ENCODE measurements around the gene CMTM3. TPM values are rescaled to one million over a fixed set of nuclear protein-coding genes. Genes with fewer than 3 reads are reported as not detected.

The CMTM3 gene
- total RNA-seq, 6 donors from 2014 or later: 4.2 to 52.1 (median 23.6) TPM

GRCh38 chr16:66635406-66635805 is 30.9 kb downstream of the CMTM3 start:
- TF ChIP-seq CTCF (IDR thresholded peaks at IDR 0.05) (no peak), POLR2AphosphoS5 (IDR thresholded peaks at IDR 0.05) (no peak), POLR2A (IDR thresholded peaks at IDR 0.05) (no peak), EP300 (IDR thresholded peaks at IDR 0.05) (no peak)
- no peak overlapping the region for H3K4me3 ChIP-seq
- WGBS, 2 donors: 82 to 88% methylated on average over 3 to 6 of the region's 6 CpGs
- no peaks in the 10 kb centered on the region for H3K27me3 ChIP-seq
- no peaks in the 10 kb centered on the region for H3K4me1 ChIP-seq
- ATAC-seq (ENCODE audit: low FRiP score in 2 of 2) (no peak), DNase-seq (no peak)
- peaks cover 0 to 8% (median 3%) of the 10 kb centered on the region in 4 donors for H3K36me3 ChIP-seq
- no peaks in the 10 kb centered on the region for H3K9me3 ChIP-seq
- no peak overlapping the region for H3K27ac ChIP-seq

GRCh38 chr16:66636199-66636598 is 31.7 kb downstream of the CMTM3 start:
- no peak overlapping the region for H3K27ac ChIP-seq
- WGBS, 2 donors: 80 to 82% methylated on average over 5 of the region's 5 CpGs
- no peak for DNase-seq

GRCh38 chr16:66637806-66638205 is 33.3 kb downstream of the CMTM3 start:
- Histone ChIP-seq H3K27ac (no peak overlapping the region), H3K4me3 (no peak overlapping the region), H3K9me3 (no peaks in the 10 kb centered on the region), H3K27me3 (no peaks in the 10 kb centered on the region), H3K36me3 (peaks cover 0 to 8% (median 3%) of the 10 kb centered on the region in 4 donors), H3K4me1 (no peaks in the 10 kb centered on the region)
- no peak for TF ChIP-seq POLR2A (IDR thresholded peaks at IDR 0.05)
- no peak for TF ChIP-seq CTCF (IDR thresholded peaks at IDR 0.05)
- TF ChIP-seq EP300 (IDR thresholded peaks at IDR 0.05): no peak
- TF ChIP-seq POLR2AphosphoS5 (IDR thresholded peaks at IDR 0.05): no peak
- 81 to 89% methylated on average over 3 of the region's 3 CpGs for WGBS, 2 donors
- DNase-seq (no peak), ATAC-seq (ENCODE audit: low FRiP score in 2 of 2) (no peak)

More at GRCh38 chr16:66636199-66636598, 31.7 kb downstream of the CMTM3 start:
- no peak for ATAC-seq (ENCODE audit: low FRiP score in 2 of 2)
- no peaks in the 10 kb centered on the region for H3K27me3 ChIP-seq
- H3K4me3 ChIP-seq: no peak overlapping the region
- TF ChIP-seq POLR2AphosphoS5 (IDR thresholded peaks at IDR 0.05): no peak
- TF ChIP-seq EP300 (IDR thresholded peaks at IDR 0.05): no peak
- no peak for TF ChIP-seq CTCF (IDR thresholded peaks at IDR 0.05)
- H3K4me1 ChIP-seq: no peaks in the 10 kb centered on the region
- H3K9me3 ChIP-seq: no peaks in the 10 kb centered on the region
- H3K36me3 ChIP-seq: peaks cover 0 to 8% (median 3%) of the 10 kb centered on the region in 4 donors

- TF ChIP-seq CTCF (IDR thresholded peaks at IDR 0.05) (no peak), EP300 (IDR thresholded peaks at IDR 0.05) (no peak), POLR2A (IDR thresholded peaks at IDR 0.05) (no peak)
- WGBS, 2 donors: 87 to 90% methylated on average over 6 of the region's 6 CpGs
- Histone ChIP-seq H3K27me3 (no peaks in the 10 kb centered on the region), H3K4me1 (no peaks in the 10 kb centered on the region), H3K4me3 (no peak overlapping the region), H3K36me3 (peaks cover 0 to 8% (median 3%) of the 10 kb centered on the region in 4 donors), H3K27ac (no peak overlapping the region), H3K9me3 (no peaks in the 10 kb centered on the region)
- no peak for ATAC-seq (ENCODE audit: low FRiP score in 2 of 2)
- no peak for DNase-seq
Observed at GRCh38 chr16:66639091-66639885, 34.8 kb downstream of the CMTM3 start.

Measured in upper lobe of left lung (tissue), 6 donors.